AG04450 (cell line): ENCODE data around the gene SUFU. TPM values are rescaled to one million over a fixed set of nuclear protein-coding genes. Genes with fewer than 3 reads are reported as not detected.

Experiments used
- CTCF ChIA-PET: fragments of 300-600, 350-600 bp; formaldehyde crosslinking; extraction: SDS; loops from one replicate; lab custom pipeline; 2022; ENCODE audit warnings: antibody characterized with exemption, inconsistent platforms; lab: Charles Lee
- POLR2A ChIA-PET: fragments of 350-600 bp; formaldehyde crosslinking; extraction: SDS; loops from one replicate; lab custom pipeline; 2021; ENCODE audit warnings: antibody characterized with exemption, inconsistent platforms; lab: Yijun Ruan, JAX
- DNase-seq: peaks from one replicate; pipeline ENCODE4 v3.0.0-alpha.2; 2011; ENCODE audit warnings: low read depth, low spot score
- H3K27ac ChIP-seq: one replicate; pipeline ENCODE4 v1.5.1; 2012; ENCODE audit warnings: low read depth, low read length, control low read depth
- H3K27me3 ChIP-seq: one replicate; pipeline ENCODE4 v1.6.0; 2012; ENCODE audit warnings: low read length; ENCODE audit not compliant: control insufficient read depth, insufficient read depth
- H3K4me3 ChIP-seq: 2 replicates; pipeline ENCODE4 v1.5.1; 2011; ENCODE audit warnings: mild to moderate bottlenecking, low read depth, low read length, control low read depth
- H3K9me3 ChIP-seq: 2 replicates; pipeline ENCODE4 v1.5.1; 2012; ENCODE audit warnings: low read length; ENCODE audit not compliant: control insufficient read depth, insufficient read depth
- polyA plus RNA-seq: library from polyadenylated mRNA; depleted of rRNA; stranded (reverse); fragments of >200 nt; gene quantifications from 2 replicates; pipeline ENCODE4 v1.2.3, GENCODE V29; 2011
- TF ChIP-seq, protein P1 (sequence below): IDR thresholded peaks from 2 replicates; pipeline ENCODE4 v1.5.1; 2011; ENCODE audit warnings: low read depth, low read length, control low read depth, inconsistent platforms

The SUFU gene
- polyA plus RNA-seq, 1 experiment, result 11.0 TPM

DNA sequence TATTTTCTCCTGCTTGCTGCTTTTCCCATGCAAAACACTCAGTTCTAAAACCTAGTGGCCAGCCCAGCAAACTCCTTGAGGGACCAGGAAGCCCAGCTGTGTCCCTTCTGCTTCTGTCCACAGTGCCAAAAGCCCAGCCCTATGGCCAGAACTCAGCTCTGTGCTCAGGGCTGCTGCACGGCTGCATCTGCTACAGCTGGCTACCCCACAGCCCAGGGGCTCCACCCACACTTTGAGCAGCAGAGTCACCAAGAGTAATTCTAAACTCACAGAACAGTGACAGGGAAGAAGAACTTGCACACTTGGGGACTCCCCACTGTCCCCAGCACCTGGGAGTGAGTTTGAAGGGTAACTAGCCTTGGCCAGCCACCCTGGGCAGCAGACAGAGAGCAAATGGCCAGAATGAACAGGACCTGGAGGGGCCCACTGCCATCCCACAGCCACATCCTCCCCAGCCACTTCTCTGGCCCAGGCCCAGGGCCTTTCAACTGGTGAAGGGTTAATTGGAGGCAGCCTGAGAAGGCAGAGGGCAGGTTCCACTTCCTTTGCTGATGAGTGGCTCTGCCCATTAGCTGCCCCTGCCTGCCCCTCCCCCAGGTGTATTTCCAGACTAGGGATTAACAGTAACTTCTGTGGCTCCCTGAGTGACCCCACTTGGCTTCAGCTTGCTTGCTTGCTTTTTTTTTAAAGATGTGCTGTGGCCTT is 112.4 kb downstream of the SUFU start:
- no peaks in the 10 kb centered on the region for H3K27me3 ChIP-seq
- no peak overlapping the region for H3K4me3 ChIP-seq
- no peak overlapping the region for H3K27ac ChIP-seq
- ChIA-PET POLR2A (no interaction called here), CTCF (no interaction called here)
- DNase-seq, result no peak
- TF ChIP-seq, protein P1, sequence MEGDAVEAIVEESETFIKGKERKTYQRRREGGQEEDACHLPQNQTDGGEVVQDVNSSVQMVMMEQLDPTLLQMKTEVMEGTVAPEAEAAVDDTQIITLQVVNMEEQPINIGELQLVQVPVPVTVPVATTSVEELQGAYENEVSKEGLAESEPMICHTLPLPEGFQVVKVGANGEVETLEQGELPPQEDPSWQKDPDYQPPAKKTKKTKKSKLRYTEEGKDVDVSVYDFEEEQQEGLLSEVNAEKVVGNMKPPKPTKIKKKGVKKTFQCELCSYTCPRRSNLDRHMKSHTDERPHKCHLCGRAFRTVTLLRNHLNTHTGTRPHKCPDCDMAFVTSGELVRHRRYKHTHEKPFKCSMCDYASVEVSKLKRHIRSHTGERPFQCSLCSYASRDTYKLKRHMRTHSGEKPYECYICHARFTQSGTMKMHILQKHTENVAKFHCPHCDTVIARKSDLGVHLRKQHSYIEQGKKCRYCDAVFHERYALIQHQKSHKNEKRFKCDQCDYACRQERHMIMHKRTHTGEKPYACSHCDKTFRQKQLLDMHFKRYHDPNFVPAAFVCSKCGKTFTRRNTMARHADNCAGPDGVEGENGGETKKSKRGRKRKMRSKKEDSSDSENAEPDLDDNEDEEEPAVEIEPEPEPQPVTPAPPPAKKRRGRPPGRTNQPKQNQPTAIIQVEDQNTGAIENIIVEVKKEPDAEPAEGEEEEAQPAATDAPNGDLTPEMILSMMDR, result no peak
- H3K9me3 ChIP-seq, result no peaks in the 10 kb centered on the region

DNA sequence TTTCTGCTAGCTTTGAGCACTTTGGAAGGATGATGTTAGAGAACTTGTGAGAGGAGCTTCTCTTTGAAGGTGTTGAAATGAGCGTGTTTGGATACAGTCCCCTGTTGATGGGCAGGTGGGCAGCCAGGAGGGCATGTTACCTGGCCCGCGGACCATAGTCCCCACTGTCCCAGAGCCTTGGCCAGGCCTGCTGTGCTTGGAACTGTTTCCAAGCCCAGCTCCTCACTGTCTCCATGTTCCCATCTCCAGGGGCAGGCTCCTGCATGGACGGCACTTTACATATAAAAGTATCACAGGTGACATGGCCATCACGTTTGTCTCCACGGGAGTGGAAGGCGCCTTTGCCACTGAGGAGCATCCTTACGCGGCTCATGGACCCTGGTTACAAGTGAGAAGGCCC is 113.3 kb downstream of the SUFU start:
- TF ChIP-seq, protein P1, result no peak
- no peak overlapping the region for H3K27ac ChIP-seq
- ChIA-PET CTCF (no interaction called here), POLR2A (interaction anchor here (0.7 kb wide), 1 partner anchor 249 kb away, joined by 3 read pairs; no protein-coding TSS in a partner anchor)
- H3K4me3 ChIP-seq, result no peak overlapping the region
- H3K9me3 ChIP-seq, result no peaks in the 10 kb centered on the region
- no peaks in the 10 kb centered on the region for H3K27me3 ChIP-seq
- DNase-seq, result no peak

DNA sequence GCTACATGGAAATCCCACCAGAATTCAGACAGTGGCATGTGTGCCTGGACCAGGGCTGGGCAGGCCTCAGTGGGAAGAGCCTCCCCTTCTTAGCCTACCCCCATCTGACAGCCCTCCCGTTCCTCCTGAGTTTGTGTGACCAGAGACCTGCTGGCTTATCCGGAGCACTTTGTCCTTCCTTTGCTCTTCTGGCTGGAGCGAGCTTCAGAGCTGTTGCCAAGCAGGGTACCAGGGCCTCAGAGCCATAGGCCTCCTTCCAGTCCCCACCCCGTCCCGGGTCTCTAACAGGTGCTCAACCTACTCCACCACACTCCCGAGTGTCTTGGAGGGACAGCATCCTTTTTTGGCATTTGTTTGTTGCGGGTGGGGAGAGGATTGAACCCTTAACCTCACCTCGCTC is 114.0 kb downstream of the SUFU start:
- ChIA-PET POLR2A (interaction anchor here (0.7 kb wide), 1 partner anchor 248 kb away, joined by 3 read pairs; no protein-coding TSS in a partner anchor), CTCF (no interaction called here)
- Histone ChIP-seq H3K27me3 (no peaks in the 10 kb centered on the region), H3K9me3 (no peaks in the 10 kb centered on the region), H3K4me3 (no peak overlapping the region), H3K27ac (no peak overlapping the region)
- TF ChIP-seq, protein P1, result no peak
- DNase-seq, result no peak

DNA sequence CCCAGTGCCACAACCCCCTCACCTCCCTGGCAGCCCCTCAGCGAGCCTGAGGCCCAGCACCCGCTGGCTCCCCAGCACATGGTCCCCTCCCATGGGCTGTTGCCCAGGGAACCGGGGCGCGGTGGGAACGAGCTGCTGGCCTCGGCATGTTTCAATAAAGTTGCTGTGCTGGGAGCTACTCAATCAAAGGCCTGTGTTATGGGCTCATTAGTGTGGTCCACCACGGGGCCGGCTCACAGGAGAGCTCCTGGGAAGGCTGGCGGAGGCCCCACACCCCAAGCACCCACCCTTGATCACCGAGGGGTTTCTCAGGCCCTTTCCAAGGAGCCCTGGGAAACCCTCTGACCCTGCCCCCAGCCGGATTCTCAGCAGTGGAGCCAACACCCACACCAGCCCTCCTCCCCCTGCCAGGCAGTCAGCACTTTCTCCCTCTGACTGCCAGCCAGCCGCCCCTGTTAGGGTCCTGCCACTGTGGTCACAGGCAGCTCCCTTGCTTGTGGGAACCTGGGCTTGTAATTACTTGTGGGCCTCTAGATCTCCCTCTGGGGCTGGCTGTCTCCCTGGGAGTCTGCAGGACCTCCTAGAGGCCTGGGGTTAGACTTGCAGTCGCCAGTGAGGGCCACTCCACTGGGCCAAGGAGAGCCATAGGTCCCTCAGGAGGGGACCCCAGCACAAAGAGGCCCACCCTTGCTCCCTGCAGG is 115.7 kb downstream of the SUFU start:
- no peak for DNase-seq
- CTCF ChIA-PET, result interaction anchor here (1.3 kb wide), 1 partner anchor 36 kb away, joined by 3 read pairs; no protein-coding TSS in a partner anchor
- POLR2A ChIA-PET, result no interaction called here
- TF ChIP-seq, protein P1, result no peak
- peak overlapping the region; percentile 2 for H3K27ac ChIP-seq
- no peaks in the 10 kb centered on the region for H3K27me3 ChIP-seq
- peaks cover 8% of the 10 kb centered on the region for H3K9me3 ChIP-seq
- no peak overlapping the region for H3K4me3 ChIP-seq

DNA sequence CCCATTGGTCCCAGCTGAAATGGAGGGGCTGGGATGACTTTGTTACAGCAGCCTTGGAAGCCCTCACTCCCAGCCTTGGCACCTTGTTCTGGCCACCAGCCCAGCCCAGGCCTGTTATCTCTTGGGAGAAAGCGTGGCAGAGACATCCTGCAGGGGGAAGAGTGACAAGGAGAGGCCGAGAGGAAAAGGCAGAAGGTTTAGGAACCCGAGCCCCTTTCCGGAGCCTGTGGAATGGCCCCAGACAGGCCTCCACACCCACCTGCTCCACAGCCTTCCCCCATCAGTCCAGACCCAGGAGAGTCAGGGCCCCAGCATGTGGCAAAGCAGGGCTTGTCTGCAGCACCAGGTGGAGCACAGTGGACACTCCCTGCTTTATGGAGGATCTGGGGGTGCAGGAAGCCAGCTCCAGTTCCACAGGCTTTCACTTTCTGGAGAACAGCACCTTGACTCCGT is 116.4 kb downstream of the SUFU start:
- H3K27ac ChIP-seq, result peak overlapping the region; percentile 39
- POLR2A ChIA-PET, result interaction anchor here (0.9 to 1.7 kb wide), 4 partner anchors 10 to 25 kb away, joined by 3 to 8 read pairs (median 6); no protein-coding TSS in a partner anchor
- H3K27me3 ChIP-seq, result no peaks in the 10 kb centered on the region
- H3K4me3 ChIP-seq, result no peak overlapping the region
- CTCF ChIA-PET, result no interaction called here
- H3K9me3 ChIP-seq, result peaks cover 8% of the 10 kb centered on the region
- TF ChIP-seq, protein P1, result no peak
- no peak for DNase-seq
